VCaP (cell line): ENCODE measurements around the gene TOP3B.
A peak's percentile ranks its signal among the peaks of the same experiment; 100 is the strongest.

Experiments used
- H3K27ac ChIP-seq: fragments of 450-650 bp; 2 replicates; pipeline ENCODE4 v1.5.1; 2017
- CTCF ChIP-seq: fragments of 450-650 bp; conservative IDR thresholded peaks from 2 replicates; pipeline ENCODE4 v1.5.1; 2017; ENCODE audit warnings: mild to moderate bottlenecking, moderate library complexity

Gene TOP3B

GRCh38 chr22:21975273-21975672 lies 7.3 kb downstream of the TOP3B start:
- TF ChIP-seq CTCF = no peak
- no peak overlapping the region for H3K27ac ChIP-seq

DNA sequence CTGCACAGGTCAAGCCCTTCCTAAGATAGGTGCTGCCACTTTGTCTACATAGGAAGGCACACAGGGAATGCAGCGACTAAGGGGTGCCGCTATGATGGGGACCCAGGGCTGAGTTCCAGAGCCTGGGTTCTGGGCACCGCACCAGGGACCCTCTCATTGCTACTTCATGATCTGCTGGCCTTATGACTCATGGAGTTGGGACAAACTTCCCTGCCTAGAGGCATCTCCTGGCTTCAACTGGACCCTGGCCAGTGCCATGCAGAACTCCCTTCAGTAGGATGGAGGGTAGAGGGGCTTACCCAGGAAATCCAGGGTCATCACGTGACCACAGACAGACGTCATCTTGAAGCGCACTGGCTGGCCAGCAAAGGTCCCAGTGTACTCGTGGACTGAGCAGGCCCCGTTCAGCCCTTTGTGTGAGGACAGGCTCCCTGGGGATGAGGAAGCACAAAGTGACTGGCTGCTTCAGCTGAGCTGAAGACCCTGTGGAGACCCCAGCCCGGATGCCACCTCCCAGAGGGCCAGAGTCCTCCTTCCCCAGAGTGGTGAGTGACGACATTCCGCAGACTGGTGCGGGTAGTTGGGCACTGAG lies 8.4 kb downstream of the TOP3B start:
- H3K27ac ChIP-seq = no peak overlapping the region
- no peak for TF ChIP-seq CTCF

- no peak overlapping the region for H3K27ac ChIP-seq
Measured at GRCh38 chr22:21972806-21973205, 9.8 kb downstream of the TOP3B start.

DNA sequence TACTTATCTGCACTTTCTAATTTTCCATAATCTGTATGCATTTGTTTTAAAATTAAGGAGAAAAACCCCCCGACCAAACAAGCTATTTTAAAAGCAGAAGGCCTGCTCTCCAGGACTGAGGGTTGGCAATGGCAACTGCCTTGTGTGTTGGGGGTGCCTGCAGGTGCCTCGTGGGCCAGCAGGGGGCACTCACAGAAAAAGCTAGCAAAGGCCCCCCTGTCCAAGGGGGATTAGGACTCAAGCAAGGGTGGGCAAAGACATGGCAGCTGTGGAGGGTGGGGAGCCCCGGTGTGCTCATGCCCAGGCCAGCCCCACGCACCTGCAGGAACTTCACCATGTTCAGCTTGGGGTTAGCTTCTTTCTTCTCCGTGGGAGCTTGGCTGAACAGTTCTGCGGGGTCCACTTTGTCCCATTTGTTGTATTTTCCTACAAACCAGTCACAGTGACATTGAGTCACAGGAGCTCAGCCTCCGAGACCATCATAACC lies 10.3 kb downstream of the TOP3B start:
- TF ChIP-seq CTCF = peak; percentile 87
- H3K27ac ChIP-seq = no peak overlapping the region

More at GRCh38 chr22:21972806-21973205, 9.8 kb downstream of the TOP3B start:
- no peak for TF ChIP-seq CTCF

GRCh38 chr22:21971858-21972275 lies 10.7 kb downstream of the TOP3B start:
- no peak overlapping the region for H3K27ac ChIP-seq
- TF ChIP-seq CTCF = no peak

DNA sequence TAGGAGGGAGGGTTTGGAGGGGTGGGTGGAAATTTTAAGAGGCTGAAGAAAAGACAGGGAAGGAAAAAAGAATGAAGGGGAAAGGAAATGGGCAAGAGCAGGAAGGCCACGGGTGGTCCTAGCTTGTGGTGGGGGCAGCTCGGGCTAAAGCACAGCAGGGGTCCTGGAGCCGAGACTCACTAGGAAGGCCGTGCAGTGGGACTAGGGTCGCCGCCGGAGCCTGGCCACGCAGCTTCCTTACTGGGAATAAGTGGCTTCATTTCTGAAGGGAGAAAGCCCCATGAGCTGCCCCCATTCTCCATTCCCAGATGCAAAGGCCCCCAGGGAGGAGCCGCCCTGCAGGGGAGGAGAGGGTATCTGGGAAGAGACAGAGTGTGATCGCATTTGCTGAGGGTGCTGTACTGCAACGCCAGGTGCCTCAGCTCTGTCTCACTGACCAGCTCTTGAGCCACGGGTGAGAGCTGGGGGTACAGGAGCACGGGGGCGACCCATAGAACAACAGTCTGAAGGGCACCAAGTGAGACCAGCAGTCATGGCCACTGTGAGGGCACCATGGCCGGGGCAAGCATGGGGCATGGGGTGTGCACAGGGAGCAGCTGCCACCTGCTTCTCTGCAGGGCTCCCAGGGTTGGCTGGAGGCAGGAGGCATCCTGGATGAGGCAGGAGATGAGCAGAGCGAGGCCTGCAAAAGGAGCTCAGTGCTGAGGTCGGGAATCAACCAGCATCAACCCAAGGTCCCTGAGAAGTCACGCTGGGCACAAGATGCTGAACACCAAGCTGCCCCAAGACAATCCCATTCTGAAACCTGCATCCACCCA lies 11.6 kb downstream of the TOP3B start:
- no peak overlapping the region for H3K27ac ChIP-seq
- TF ChIP-seq CTCF = no peak

GRCh38 chr22:21970037-21970799 lies 12.4 kb downstream of the TOP3B start:
- no peak for TF ChIP-seq CTCF

More at GRCh38 chr22:21970037-21970799, 12.4 kb downstream of the TOP3B start:
- H3K27ac ChIP-seq = no peak overlapping the region
